ENCODE data around the gene PRPS1L1. TPM values are rescaled to one million over a fixed set of nuclear protein-coding genes. Genes with fewer than 3 reads are reported as not detected.

Gene PRPS1L1
- total RNA-seq, 1 experiment from 2014 or later, result not detected

- H3K27ac ChIP-seq (ENCODE audit: insufficient read length, low read depth, low read length), result no peak overlapping the region
- H2BK20ac ChIP-seq (ENCODE audit: low read depth, low read length, poor library complexity, severe bottlenecking), result no peak overlapping the region
- H3K9me3 ChIP-seq (ENCODE audit: control insufficient read depth, low read depth, low read length), result no peaks in the 10 kb centered on the region
- no peak overlapping the region for H2AK5ac ChIP-seq (ENCODE audit: insufficient read length, low read length)
- H3K9me3 Mint-ChIP-seq, result no peaks in the 10 kb centered on the region
- no peak overlapping the region for H2BK12ac ChIP-seq (ENCODE audit: insufficient read length, low read depth, low read length)
- H2BK120ac ChIP-seq (ENCODE audit: low read depth, low read length, poor library complexity, severe bottlenecking), result no peak overlapping the region
- no peaks in the 10 kb centered on the region for H3K79me1 ChIP-seq (ENCODE audit: insufficient read depth, low read depth, low read length, poor library complexity, severe bottlenecking)
- no peak overlapping the region for H2BK5ac ChIP-seq (ENCODE audit: insufficient read length, low read length)
- H3K23me2 ChIP-seq (ENCODE audit: insufficient read length, low read depth, low read length, poor library complexity, severe bottlenecking), result no peaks in the 10 kb centered on the region
- no peak overlapping the region for H4K91ac ChIP-seq (ENCODE audit: insufficient read length, low read depth, low read length)
- peaks cover 3 to 4% of the 10 kb centered on the region in 2 experiments; a peak in 3 of 4 replicates for H3K4me1 Mint-ChIP-seq
- H3K27me3 ChIP-seq (ENCODE audit: insufficient read depth, low read length), result no peaks in the 10 kb centered on the region
- H3K14ac ChIP-seq (ENCODE audit: insufficient read depth, low read length), result no peak overlapping the region
- H3K79me2 ChIP-seq (ENCODE audit: insufficient read depth, low read length), result no peaks in the 10 kb centered on the region
- H3K56ac ChIP-seq (ENCODE audit: insufficient read length, low read depth, low read length), result no peak overlapping the region
- no peak overlapping the region for H3K9ac ChIP-seq (ENCODE audit: extremely low read depth, insufficient read length, low read length)
- no peaks in the 10 kb centered on the region for H4K20me1 ChIP-seq (ENCODE audit: control insufficient read depth, insufficient read depth, insufficient read length)
- TF ChIP-seq CTCF (conservative IDR thresholded peaks at IDR 0.05), result no peak
- no peak overlapping the region for H3K4me3 Mint-ChIP-seq
- H3K36me3 Mint-ChIP-seq (ENCODE audit: insufficient read depth in 1 of 3, low read depth in 3 of 3), result no peaks in the 10 kb centered on the region
- no peak overlapping the region for H3K4ac ChIP-seq (ENCODE audit: low read depth, low read length)
- H3K18ac ChIP-seq (ENCODE audit: insufficient read length, low read depth, low read length), result no peak overlapping the region
- H3K27me3 Mint-ChIP-seq (ENCODE audit: low read depth), result no peaks in the 10 kb centered on the region
- no peak overlapping the region for H3T11ph ChIP-seq (ENCODE audit: low read length)
- no peak overlapping the region; a peak in 1 of 7 replicates for H3K27ac Mint-ChIP-seq
- H4K8ac ChIP-seq (replicated peaks; ENCODE audit: insufficient read length, low read depth, low read length), result no peak overlapping the region
- no peak overlapping the region for H2AFZ ChIP-seq (ENCODE audit: low read length)
- H3K23ac ChIP-seq (ENCODE audit: insufficient read length, low read depth, low read length), result no peak overlapping the region
- H3K4me1 ChIP-seq (ENCODE audit: insufficient read depth, low read length), result peaks cover 4% of the 10 kb centered on the region; the same call in 1 of the 2 replicates
- H2BK15ac ChIP-seq (ENCODE audit: low read depth, low read length), result no peak overlapping the region
- DNase-seq, result no peak
- no CpG with 5 or more reads among the region's 3 CpGs for WGBS (ENCODE audit: extremely low coverage, insufficient read length, low lambda C conversion rate)
- H3K4me2 ChIP-seq (ENCODE audit: insufficient read depth, insufficient read length, low read length), result no peak overlapping the region
- H4K5ac ChIP-seq (ENCODE audit: insufficient read length, low read depth, low read length), result no peak overlapping the region
These were observed 7.4 kb downstream of the PRPS1L1 start for GRCh38 chr7:18020138-18020715.
